Measurements from ENCODE around the gene IZUMO1. TPM values are rescaled to one million over a fixed set of nuclear protein-coding genes. Genes with fewer than 3 reads are reported as not detected.

Gene IZUMO1
- total and polyA plus RNA-seq, 4 donors, result 0.10 to 1.6 (median 0.66) TPM; not detected in 1

DNA sequence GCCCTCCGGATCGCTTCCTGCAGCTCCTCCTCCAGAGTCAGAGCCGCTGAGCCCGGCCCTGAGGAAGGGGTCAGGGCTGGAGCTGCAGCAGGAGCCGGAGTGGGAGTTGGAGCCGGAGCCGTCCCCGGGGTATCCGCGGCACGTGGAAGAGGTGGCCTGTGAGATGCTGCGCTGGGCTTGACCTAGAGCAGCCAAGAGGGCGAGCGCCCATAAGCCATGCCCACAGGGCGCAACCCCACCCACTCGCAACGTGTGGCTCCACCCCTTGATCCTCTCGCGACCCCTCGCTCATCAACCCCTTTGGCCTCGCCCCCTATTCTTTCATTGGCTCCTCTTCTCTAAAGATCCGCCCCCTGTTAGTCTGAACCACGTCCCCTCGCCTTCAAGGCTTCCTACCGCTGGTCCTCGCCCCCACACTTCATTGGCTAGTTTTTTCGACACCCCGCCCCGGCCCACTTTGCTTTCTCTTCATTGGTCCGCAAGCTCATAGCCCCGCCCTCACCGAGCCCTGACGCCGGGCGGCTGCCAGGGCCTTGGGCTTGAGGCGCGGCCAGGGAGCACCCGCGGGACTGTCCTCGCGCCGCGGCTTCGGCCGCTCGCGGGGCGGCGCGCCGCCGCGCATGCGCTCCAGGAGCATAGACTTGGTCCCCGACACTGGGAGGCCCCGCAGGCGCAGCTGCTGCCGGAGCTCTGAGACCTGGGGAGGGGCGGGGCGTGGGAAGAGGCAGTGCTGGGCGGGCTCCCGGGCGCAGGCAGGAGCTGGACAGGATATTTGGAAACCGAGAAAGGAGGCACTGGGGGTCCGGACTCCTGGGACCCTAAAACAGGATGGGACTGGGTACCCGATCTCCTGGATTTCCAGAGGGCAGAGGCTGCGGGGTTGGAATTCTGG, 32.6 kb downstream of the IZUMO1 start:
- Histone ChIP-seq H3K4me3 (ENCODE audit: low read length in 2 of 2) (peak overlapping the region; percentile 38 to 46), H3K9me3 (ENCODE audit: control insufficient read depth, low read length) (no peaks in the 10 kb centered on the region), H3K36me3 (ENCODE audit: control insufficient read depth in 1 of 2, insufficient read depth in 2 of 2, low read length in 1 of 2) (no peaks in the 10 kb centered on the region), H3K4me1 (ENCODE audit: control insufficient read depth in 1 of 2, insufficient read depth in 2 of 2, low read length in 2 of 2) (no peaks in the 10 kb centered on the region), H3K27me3 (ENCODE audit: control insufficient read depth in 1 of 2, insufficient read depth in 2 of 2, low read length in 1 of 2) (no peaks in the 10 kb centered on the region), H3K27ac (ENCODE audit: low read depth in 1 of 2, low read length in 2 of 2) (no peak overlapping the region)
- 1% methylated on average over 64 to 67 of the region's 67 CpGs for WGBS, 2 donors
- intact Hi-C loops (cut with DNase I), result no loop called here
- DNase-seq, result peak; percentile 99
- ATAC-seq (ENCODE audit: low FRiP score), result peak; percentile 96

DNA sequence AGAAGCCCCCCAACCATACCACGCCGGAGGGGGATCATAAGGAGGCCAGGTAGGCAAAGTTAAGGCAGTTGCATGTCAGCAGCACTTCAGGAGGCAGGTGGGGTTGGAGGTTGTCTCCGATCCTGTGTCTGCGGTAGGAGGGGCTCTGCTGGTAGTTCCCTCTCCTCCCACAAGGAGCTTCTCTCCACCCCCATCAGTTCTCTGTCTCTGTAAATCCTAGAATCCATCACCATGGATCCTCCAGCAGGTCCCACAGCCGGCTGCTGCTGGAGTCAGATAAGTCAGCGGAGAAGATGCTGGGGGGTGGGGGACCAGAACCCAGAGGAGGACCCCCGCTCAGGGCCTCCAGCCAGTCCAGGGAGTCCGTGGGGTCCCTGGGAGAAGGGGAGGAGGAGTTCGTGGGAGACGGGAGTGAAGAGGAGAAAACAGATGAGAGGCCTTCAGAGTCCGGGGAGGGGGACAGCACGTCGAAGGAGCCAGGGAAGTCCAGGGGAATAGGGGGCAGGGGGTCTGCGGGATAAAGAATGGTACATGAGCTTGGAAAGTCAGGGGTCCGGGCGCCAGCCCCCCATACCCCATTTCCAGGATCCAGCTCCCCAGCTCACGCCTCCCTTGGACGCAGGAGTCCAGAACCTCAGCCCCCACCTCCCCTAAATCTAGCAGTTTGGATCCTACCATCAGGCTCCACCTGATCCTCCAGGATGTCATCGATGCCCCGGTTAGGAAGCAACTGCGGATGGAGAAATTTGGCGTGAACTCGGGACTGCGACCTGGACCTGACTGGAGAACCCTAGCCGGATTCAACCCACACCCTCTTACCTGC, 33.5 kb downstream of the IZUMO1 start:
- H3K4me1 ChIP-seq (ENCODE audit: control insufficient read depth in 1 of 2, insufficient read depth in 2 of 2, low read length in 2 of 2), result no peaks in the 10 kb centered on the region
- WGBS, 2 donors, result 32 to 36% methylated on average over 25 of the region's 25 CpGs
- DNase-seq, result no peak

GRCh38 chr19:48711106-48711662, 35.5 kb downstream of the IZUMO1 start:
- no peaks in the 10 kb centered on the region for H3K4me1 ChIP-seq (ENCODE audit: control insufficient read depth in 1 of 2, insufficient read depth in 2 of 2, low read length in 2 of 2)
- no peaks in the 10 kb centered on the region for H3K9me3 ChIP-seq (ENCODE audit: control insufficient read depth, low read length)
- no peak overlapping the region for H3K27ac ChIP-seq (ENCODE audit: low read depth in 1 of 2, low read length in 2 of 2)
- no peak for ATAC-seq (ENCODE audit: low FRiP score)
- WGBS, 2 donors, result 85 to 90% methylated on average over 4 of the region's 4 CpGs
- no peak for DNase-seq
- H3K36me3 ChIP-seq (ENCODE audit: control insufficient read depth in 1 of 2, insufficient read depth in 2 of 2, low read length in 1 of 2), result no peaks in the 10 kb centered on the region
- H3K27me3 ChIP-seq (ENCODE audit: control insufficient read depth in 1 of 2, insufficient read depth in 2 of 2, low read length in 1 of 2), result no peaks in the 10 kb centered on the region
- intact Hi-C loops (cut with DNase I), result no loop called here
- no peak overlapping the region for H3K4me3 ChIP-seq (ENCODE audit: low read length in 2 of 2)

More for the DNA sequence above, 33.5 kb downstream of the IZUMO1 start:
- Histone ChIP-seq H3K9me3 (ENCODE audit: control insufficient read depth, low read length) (no peaks in the 10 kb centered on the region), H3K27me3 (ENCODE audit: control insufficient read depth in 1 of 2, insufficient read depth in 2 of 2, low read length in 1 of 2) (no peaks in the 10 kb centered on the region), H3K27ac (ENCODE audit: low read depth in 1 of 2, low read length in 2 of 2) (no peak overlapping the region), H3K4me3 (ENCODE audit: low read length in 2 of 2) (peak overlapping the region; percentile 27 to 46), H3K36me3 (ENCODE audit: control insufficient read depth in 1 of 2, insufficient read depth in 2 of 2, low read length in 1 of 2) (no peaks in the 10 kb centered on the region)
- ATAC-seq (ENCODE audit: low FRiP score), result no peak
- intact Hi-C loops (cut with DNase I), result no loop called here

- no peak for ATAC-seq (ENCODE audit: low FRiP score)
- no peak for DNase-seq
- Histone ChIP-seq H3K27ac (ENCODE audit: low read depth in 1 of 2, low read length in 2 of 2) (no peak overlapping the region), H3K36me3 (ENCODE audit: control insufficient read depth in 1 of 2, insufficient read depth in 2 of 2, low read length in 1 of 2) (no peaks in the 10 kb centered on the region), H3K4me1 (ENCODE audit: control insufficient read depth in 1 of 2, insufficient read depth in 2 of 2, low read length in 2 of 2) (no peaks in the 10 kb centered on the region), H3K27me3 (ENCODE audit: control insufficient read depth in 1 of 2, insufficient read depth in 2 of 2, low read length in 1 of 2) (no peaks in the 10 kb centered on the region), H3K4me3 (ENCODE audit: low read length in 2 of 2) (no peak overlapping the region), H3K9me3 (ENCODE audit: control insufficient read depth, low read length) (no peaks in the 10 kb centered on the region)
- WGBS, 2 donors, result 40% methylated on average over 11 of the region's 11 CpGs
- intact Hi-C loops (cut with DNase I), result no loop called here
Measured at GRCh38 chr19:48708471-48708870, 38.2 kb downstream of the IZUMO1 start.

GRCh38 chr19:48705431-48705830, 41.3 kb downstream of the IZUMO1 start:
- DNase-seq, result no peak
- H3K9me3 ChIP-seq (ENCODE audit: control insufficient read depth, low read length), result no peaks in the 10 kb centered on the region
- no peak for ATAC-seq (ENCODE audit: low FRiP score)
- H3K4me3 ChIP-seq (ENCODE audit: low read length in 2 of 2), result no peak overlapping the region
- H3K27me3 ChIP-seq (ENCODE audit: control insufficient read depth in 1 of 2, insufficient read depth in 2 of 2, low read length in 1 of 2), result no peaks in the 10 kb centered on the region
- 70 to 71% methylated on average over 2 of the region's 2 CpGs for WGBS, 2 donors
- no peaks in the 10 kb centered on the region for H3K4me1 ChIP-seq (ENCODE audit: control insufficient read depth in 1 of 2, insufficient read depth in 2 of 2, low read length in 2 of 2)
- H3K36me3 ChIP-seq (ENCODE audit: control insufficient read depth in 1 of 2, insufficient read depth in 2 of 2, low read length in 1 of 2), result no peaks in the 10 kb centered on the region
- intact Hi-C loops (cut with DNase I), result no loop called here
- H3K27ac ChIP-seq (ENCODE audit: low read depth in 1 of 2, low read length in 2 of 2), result no peak overlapping the region

GRCh38 chr19:48703316-48703715, 43.4 kb downstream of the IZUMO1 start:
- H3K4me3 ChIP-seq (ENCODE audit: low read length in 2 of 2), result no peak overlapping the region
- no peaks in the 10 kb centered on the region for H3K4me1 ChIP-seq (ENCODE audit: control insufficient read depth in 1 of 2, insufficient read depth in 2 of 2, low read length in 2 of 2)
- H3K27me3 ChIP-seq (ENCODE audit: control insufficient read depth in 1 of 2, insufficient read depth in 2 of 2, low read length in 1 of 2), result no peaks in the 10 kb centered on the region
- no peaks in the 10 kb centered on the region for H3K36me3 ChIP-seq (ENCODE audit: control insufficient read depth in 1 of 2, insufficient read depth in 2 of 2, low read length in 1 of 2)
- DNase-seq (no peak), ATAC-seq (ENCODE audit: low FRiP score) (no peak)
- H3K9me3 ChIP-seq (ENCODE audit: control insufficient read depth, low read length), result no peaks in the 10 kb centered on the region
- no peak overlapping the region for H3K27ac ChIP-seq (ENCODE audit: low read depth in 1 of 2, low read length in 2 of 2)
- 93 to 94% methylated on average over 23 of the region's 23 CpGs for WGBS, 2 donors
- intact Hi-C loops (cut with DNase I), result no loop called here

DNA sequence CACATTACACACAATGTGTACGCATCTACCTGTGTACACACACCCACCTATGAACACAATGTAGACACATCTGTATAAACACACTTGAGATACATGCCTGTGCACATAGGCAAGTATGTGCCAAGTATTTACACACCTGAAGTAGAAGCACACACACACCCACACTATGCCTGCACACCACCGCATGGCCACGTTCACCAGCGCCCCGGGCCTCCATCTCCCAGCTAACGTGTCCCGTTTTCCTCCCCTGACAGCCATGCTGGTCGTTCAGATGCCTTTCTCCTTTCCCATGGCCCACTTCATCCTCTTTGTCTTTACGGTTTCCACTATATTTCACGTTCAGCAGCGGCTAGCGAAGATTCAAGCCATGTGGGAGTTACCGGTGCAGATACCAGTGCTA, 44.0 kb downstream of the IZUMO1 start:
- H3K9me3 ChIP-seq (ENCODE audit: control insufficient read depth, low read length), result no peaks in the 10 kb centered on the region
- H3K4me3 ChIP-seq (ENCODE audit: low read length in 2 of 2), result no peak overlapping the region
- H3K36me3 ChIP-seq (ENCODE audit: control insufficient read depth in 1 of 2, insufficient read depth in 2 of 2, low read length in 1 of 2), result no peaks in the 10 kb centered on the region
- H3K27ac ChIP-seq (ENCODE audit: low read depth in 1 of 2, low read length in 2 of 2), result no peak overlapping the region
- 90 to 93% methylated on average over 13 of the region's 13 CpGs for WGBS, 2 donors
- H3K27me3 ChIP-seq (ENCODE audit: control insufficient read depth in 1 of 2, insufficient read depth in 2 of 2, low read length in 1 of 2), result no peaks in the 10 kb centered on the region
- DNase-seq, result no peak
- intact Hi-C loops (cut with DNase I), result no loop called here
- no peaks in the 10 kb centered on the region for H3K4me1 ChIP-seq (ENCODE audit: control insufficient read depth in 1 of 2, insufficient read depth in 2 of 2, low read length in 2 of 2)
- ATAC-seq (ENCODE audit: low FRiP score), result no peak

DNA sequence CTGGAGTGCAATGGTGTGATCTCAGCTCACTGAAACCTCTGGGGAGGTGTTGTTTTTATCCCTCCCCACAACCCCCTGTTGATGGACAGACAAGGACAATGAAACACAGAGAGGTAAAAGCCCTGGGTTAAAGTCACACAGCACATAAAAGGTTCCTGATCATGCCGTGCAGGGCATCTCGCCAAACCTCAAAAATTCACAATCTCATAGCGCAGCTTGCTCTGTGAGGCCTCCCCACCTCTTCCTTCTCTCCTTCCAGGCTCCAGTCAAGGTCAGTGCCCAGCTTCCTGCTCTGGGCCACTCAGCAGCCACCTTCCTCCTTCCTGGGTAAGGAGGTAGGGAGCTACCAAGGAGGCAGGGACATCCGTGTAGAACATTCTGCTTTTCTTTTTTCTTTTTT, 48.7 kb downstream of the IZUMO1 start:
- ATAC-seq (ENCODE audit: low FRiP score), result no peak
- intact Hi-C loops (cut with DNase I), result no loop called here
- H3K4me1 ChIP-seq (ENCODE audit: control insufficient read depth in 1 of 2, insufficient read depth in 2 of 2, low read length in 2 of 2), result no peaks in the 10 kb centered on the region

More for the DNA sequence above, 48.7 kb downstream of the IZUMO1 start:
- H3K9me3 ChIP-seq (ENCODE audit: control insufficient read depth, low read length), result no peaks in the 10 kb centered on the region
- no peak for DNase-seq
- 71% methylated on average over 4 of the region's 4 CpGs for whole genome bisulfite sequencing, 2 donors
- no peaks in the 10 kb centered on the region for H3K36me3 ChIP-seq (ENCODE audit: control insufficient read depth in 1 of 2, insufficient read depth in 2 of 2, low read length in 1 of 2)
- no peaks in the 10 kb centered on the region for H3K27me3 ChIP-seq (ENCODE audit: control insufficient read depth in 1 of 2, insufficient read depth in 2 of 2, low read length in 1 of 2)
- no peak overlapping the region for H3K4me3 ChIP-seq (ENCODE audit: low read length in 2 of 2)
- H3K27ac ChIP-seq (ENCODE audit: low read depth in 1 of 2, low read length in 2 of 2), result no peak overlapping the region

Data from aorta (tissue), 5 donors.